ENCODE measurements around the gene GPBAR1. TPM values are rescaled to one million over a fixed set of nuclear protein-coding genes. Genes with fewer than 3 reads are reported as not detected.
A peak's percentile ranks its signal among the peaks of the same experiment; 100 is the strongest.

The GPBAR1 gene
- total RNA-seq, 1 donor from 2014 or later, result 8.1 TPM

- no peaks in the 10 kb centered on the region for H3K27me3 ChIP-seq
- TF ChIP-seq POLR2AphosphoS5 (IDR thresholded peaks at IDR 0.05; ENCODE audit: insufficient read depth in 1 of 2, low read depth in 1 of 2) (no peak), CTCF (IDR thresholded peaks at IDR 0.05) (no peak)
- no peak overlapping the region for H3K27ac ChIP-seq
- intact Hi-C loops (cut with DNase I), result no loop called here
- peaks cover 70% of the 10 kb centered on the region for H3K4me1 ChIP-seq
- DNase-seq (ENCODE audit: extremely low spot score in 2 of 2), result no peak
- peaks cover 0 to 36% of the 10 kb centered on the region in 2 donors for H3K36me3 ChIP-seq
- no peaks in the 10 kb centered on the region for H3K9me3 ChIP-seq
- no peak overlapping the region for H3K4me3 ChIP-seq
These were observed 36.6 kb upstream of the GPBAR1 start for GRCh38 chr2:218224186-218224585.

- DNase-seq (ENCODE audit: extremely low spot score in 2 of 2), result no peak
- Histone ChIP-seq H3K36me3 (peaks cover 0 to 62% of the 10 kb centered on the region in 2 donors), H3K27me3 (no peaks in the 10 kb centered on the region), H3K4me1 (peaks cover 62% of the 10 kb centered on the region), H3K27ac (no peak overlapping the region), H3K9me3 (no peaks in the 10 kb centered on the region), H3K4me3 (no peak overlapping the region)
- intact Hi-C loops (cut with DNase I), result no loop called here
- no peak for TF ChIP-seq CTCF (IDR thresholded peaks at IDR 0.05)
- no peak for TF ChIP-seq POLR2AphosphoS5 (IDR thresholded peaks at IDR 0.05; ENCODE audit: insufficient read depth in 1 of 2, low read depth in 1 of 2)
- no peak for TF ChIP-seq POLR2A (IDR thresholded peaks at IDR 0.05)
These were observed 33.9 kb upstream of the GPBAR1 start for GRCh38 chr2:218226903-218227302.

- no peak overlapping the region for H3K4me3 ChIP-seq
- H3K9me3 ChIP-seq, result no peaks in the 10 kb centered on the region
- H3K27me3 ChIP-seq, result no peaks in the 10 kb centered on the region
- peaks cover 49% of the 10 kb centered on the region for H3K4me1 ChIP-seq
- intact Hi-C loops (cut with DNase I), result no loop called here
- H3K36me3 ChIP-seq, result peaks cover 0 to 76% of the 10 kb centered on the region in 2 donors
- H3K27ac ChIP-seq, result peak overlapping the region; percentile 62
- DNase-seq (ENCODE audit: extremely low spot score in 2 of 2), result no peak
- no peak for TF ChIP-seq POLR2AphosphoS5 (IDR thresholded peaks at IDR 0.05; ENCODE audit: insufficient read depth in 1 of 2, low read depth in 1 of 2)
- no peak for TF ChIP-seq CTCF (IDR thresholded peaks at IDR 0.05)
- no peak for TF ChIP-seq POLR2A (IDR thresholded peaks at IDR 0.05)
These were observed 32.3 kb upstream of the GPBAR1 start for GRCh38 chr2:218228366-218229090.

GRCh38 chr2:218229239-218229638 lies 31.6 kb upstream of the GPBAR1 start:
- H3K27ac ChIP-seq, result peak overlapping the region; percentile 62
- no peaks in the 10 kb centered on the region for H3K9me3 ChIP-seq
- H3K36me3 ChIP-seq, result peaks cover 0 to 83% of the 10 kb centered on the region in 2 donors
- no peak overlapping the region for H3K4me3 ChIP-seq
- TF ChIP-seq POLR2A (IDR thresholded peaks at IDR 0.05), result no peak
- no peak for TF ChIP-seq CTCF (IDR thresholded peaks at IDR 0.05)
- TF ChIP-seq POLR2AphosphoS5 (IDR thresholded peaks at IDR 0.05; ENCODE audit: insufficient read depth in 1 of 2, low read depth in 1 of 2), result peak in 1 of 2 donors; percentile 57
- DNase-seq (ENCODE audit: extremely low spot score in 2 of 2), result no peak
- H3K27me3 ChIP-seq, result no peaks in the 10 kb centered on the region
- intact Hi-C loops (cut with DNase I), result no loop called here
- peaks cover 42% of the 10 kb centered on the region for H3K4me1 ChIP-seq

GRCh38 chr2:218229851-218230250 lies 31.0 kb upstream of the GPBAR1 start:
- Histone ChIP-seq H3K36me3 (peaks cover 0 to 84% of the 10 kb centered on the region in 2 donors), H3K9me3 (no peaks in the 10 kb centered on the region), H3K27ac (peak overlapping the region; percentile 47), H3K27me3 (no peaks in the 10 kb centered on the region), H3K4me1 (peaks cover 37% of the 10 kb centered on the region), H3K4me3 (no peak overlapping the region)
- intact Hi-C loops (cut with DNase I), result no loop called here
- DNase-seq (ENCODE audit: extremely low spot score in 2 of 2), result no peak
- no peak for TF ChIP-seq POLR2A (IDR thresholded peaks at IDR 0.05)
